ENCODE measurements around the gene SEZ6. TPM values are rescaled to one million over a fixed set of nuclear protein-coding genes. Genes with fewer than 3 reads are reported as not detected.

SEZ6 gene
- total and polyA plus RNA-seq, 2 of the 4 experiments (the other 2 are of a cell fraction), result not detected

DNA sequence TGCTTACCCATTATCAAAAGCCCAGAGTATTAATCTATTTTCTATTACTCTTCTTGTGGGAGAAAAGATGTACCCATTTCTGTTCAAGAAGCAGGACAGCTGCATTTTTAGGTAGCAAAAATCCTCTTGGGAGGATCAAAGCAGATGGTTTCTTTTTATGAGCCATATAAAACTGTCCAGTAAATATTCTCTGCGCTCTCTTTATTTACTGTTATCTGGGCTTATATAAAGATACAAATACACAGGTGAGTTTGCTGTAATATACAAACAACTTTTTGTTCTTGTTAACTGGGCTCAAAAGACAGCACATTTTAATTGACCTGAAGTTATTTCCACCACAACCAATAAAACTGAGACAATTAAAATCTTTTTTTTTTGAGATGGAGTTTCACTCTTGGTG lies 64.6 kb downstream of the SEZ6 start:
- H3K4me2 ChIP-seq (ENCODE audit: low read depth, low read length), result no peak overlapping the region
- no peak overlapping the region for H3K14ac ChIP-seq (replicated peaks; ENCODE audit: low read depth, low read length)
- WGBS, 2 experiments (ENCODE audit: extremely low coverage in 2 of 2, insufficient read length in 1 of 2), result no CpG with 5 or more reads among the region's 1 CpG
- H2BK120ac ChIP-seq (ENCODE audit: low read depth, low read length), result no peak overlapping the region
- POLR2A ChIA-PET (ENCODE audit: unreplicated experiment), result interaction anchor here (0.6 kb wide), 1 partner anchor 16 kb away, joined by 5 read pairs; no protein-coding TSS in a partner anchor
- no peak overlapping the region for H3K56ac ChIP-seq (ENCODE audit: extremely low read depth, insufficient read depth, low read length)
- CTCF ChIA-PET, result interaction anchor here (0.6 kb wide), 1 partner anchor 160 kb away, joined by 4 read pairs; no protein-coding TSS in a partner anchor
- no peak overlapping the region for H2BK15ac ChIP-seq (ENCODE audit: low read depth, low read length)
- H3K18ac ChIP-seq (ENCODE audit: low read depth, low read length), result no peak overlapping the region
- no TSS peak for BruUV-seq (replicated peaks)
- peaks cover 22% of the 10 kb centered on the region for H3K4me1 ChIP-seq (ENCODE audit: control insufficient read depth, insufficient read depth, low read length)
- H3K27ac ChIP-seq (ENCODE audit: insufficient read depth, low read length), result no peak overlapping the region
- peaks cover 13% of the 10 kb centered on the region for H3K36me3 ChIP-seq (ENCODE audit: control insufficient read depth, insufficient read depth, low read length)
- peaks cover 96% of the 10 kb centered on the region for H4K20me1 ChIP-seq (ENCODE audit: insufficient read depth, low read length)
- H2BK20ac ChIP-seq (ENCODE audit: low read depth, low read length), result no peak overlapping the region
- no peaks in the 10 kb centered on the region for H3K27me3 ChIP-seq (ENCODE audit: control insufficient read depth, insufficient read depth, low read length)
- H3K4ac ChIP-seq (ENCODE audit: low read depth, low read length), result no peak overlapping the region
- TF ChIP-seq, protein P1, sequence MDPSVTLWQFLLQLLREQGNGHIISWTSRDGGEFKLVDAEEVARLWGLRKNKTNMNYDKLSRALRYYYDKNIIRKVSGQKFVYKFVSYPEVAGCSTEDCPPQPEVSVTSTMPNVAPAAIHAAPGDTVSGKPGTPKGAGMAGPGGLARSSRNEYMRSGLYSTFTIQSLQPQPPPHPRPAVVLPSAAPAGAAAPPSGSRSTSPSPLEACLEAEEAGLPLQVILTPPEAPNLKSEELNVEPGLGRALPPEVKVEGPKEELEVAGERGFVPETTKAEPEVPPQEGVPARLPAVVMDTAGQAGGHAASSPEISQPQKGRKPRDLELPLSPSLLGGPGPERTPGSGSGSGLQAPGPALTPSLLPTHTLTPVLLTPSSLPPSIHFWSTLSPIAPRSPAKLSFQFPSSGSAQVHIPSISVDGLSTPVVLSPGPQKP (IDR thresholded peaks at IDR 0.05; ENCODE audit: borderline replicate concordance, low read depth, low read length), result no peak
- TF ChIP-seq MXI1 (IDR thresholded peaks at IDR 0.05; ENCODE audit: borderline replicate concordance, low read depth, low read length), result no peak
- no peak for TF ChIP-seq BHLHE40 (IDR thresholded peaks at IDR 0.05; ENCODE audit: low read depth, low read length)
- TF ChIP-seq MAZ (IDR thresholded peaks at IDR 0.05; ENCODE audit: borderline replicate concordance, low read depth, low read length), result no peak
- TF ChIP-seq FOS (IDR thresholded peaks at IDR 0.05; ENCODE audit: low read depth, low read length), result no peak
- TF ChIP-seq USF2 (IDR thresholded peaks at IDR 0.05; ENCODE audit: low read depth, low read length), result no peak
- TF ChIP-seq CHD1 (IDR thresholded peaks at IDR 0.05; ENCODE audit: low read depth, low read length), result no peak
- in situ Hi-C loops (cut with MboI; ENCODE audit: low sequenced_read_pairs), result no loop called here
- ATAC-seq (ENCODE audit: low read depth), result no peak
- peaks cover 27 to 86% of the 10 kb centered on the region in 2 experiments for H3K79me1 ChIP-seq (ENCODE audit: low read depth in 1 of 2, low read length in 2 of 2)
- no peak overlapping the region for H4K8ac ChIP-seq (ENCODE audit: low read depth in 2 of 2, low read length in 2 of 2)
- intact Hi-C loops (cut with micrococcal nuclease), result no loop called here
- H3K4me3 ChIP-seq (ENCODE audit: insufficient read depth, low read depth, low read length), result no peak overlapping the region
- H2AK9ac ChIP-seq (replicated peaks; ENCODE audit: low read depth, low read length, poor library complexity), result no peak overlapping the region
- H2AK5ac ChIP-seq (ENCODE audit: low read depth, low read length), result no peak overlapping the region
- dilution Hi-C loops (cut with HindIII; ENCODE audit: low sequenced_read_pairs, unreplicated experiment), result no loop called here
- H2BK5ac ChIP-seq (ENCODE audit: low read depth, low read length, poor library complexity, severe bottlenecking), result no peak overlapping the region
- H3K9me1 ChIP-seq (ENCODE audit: insufficient read depth, low read length), result peaks cover 40% of the 10 kb centered on the region
- H4K5ac ChIP-seq (ENCODE audit: low read depth, low read length), result no peak overlapping the region
- no peak overlapping the region for H3K23ac ChIP-seq (ENCODE audit: low read depth, low read length)
- H2AFZ ChIP-seq (replicated peaks; ENCODE audit: low read length, poor library complexity), result no peak overlapping the region
- no peak overlapping the region for H4K91ac ChIP-seq (ENCODE audit: insufficient read depth, low read depth, low read length)
- H3K9me3 ChIP-seq (ENCODE audit: control insufficient read depth, insufficient read depth, low read length), result no peaks in the 10 kb centered on the region
- DNase-seq, result no peak
- no peak overlapping the region for H3K9ac ChIP-seq (ENCODE audit: low read depth, low read length)
